ENCODE data around the gene ZNF385D.

ZNF385D gene

DNA sequence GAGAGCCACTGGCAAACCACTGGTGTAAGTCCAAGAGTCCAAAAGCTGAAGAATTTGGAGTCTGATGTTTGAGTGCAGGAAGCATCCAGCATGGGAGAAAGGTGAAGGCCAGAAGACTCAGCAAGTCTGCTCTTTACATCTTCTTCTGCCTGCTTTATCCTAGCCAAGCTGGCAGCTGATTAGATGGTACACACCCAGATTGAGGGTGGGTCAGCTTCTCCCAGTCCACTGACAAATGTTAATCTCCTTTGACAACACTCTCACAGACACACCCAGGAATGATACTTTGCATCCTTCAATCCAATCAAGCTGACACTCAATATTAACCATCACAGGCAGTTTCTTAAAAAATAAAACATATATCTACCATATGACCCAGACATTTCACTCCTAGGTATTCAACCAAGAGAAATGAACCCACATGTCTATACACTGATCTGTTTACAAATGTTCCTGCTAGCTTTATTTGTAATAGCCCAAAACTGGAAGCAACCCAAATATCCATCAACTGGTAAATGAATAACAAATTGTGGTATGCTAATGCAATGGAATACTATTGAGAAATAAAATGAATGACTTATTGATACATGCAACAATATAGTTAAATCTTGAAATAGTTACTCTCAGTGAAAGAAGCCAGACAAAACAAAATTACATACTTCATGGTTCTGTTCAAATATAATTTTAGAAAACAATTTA, 373.8 kb downstream of the ZNF385D start:
- no peak for DNase-seq (ENCODE audit: low read depth in 1 of 2, low spot score in 1 of 2)
- in situ Hi-C loops (cut with HindIII; ENCODE audit: low pct_unique_long_range_greater_than_20kb, low sequenced_read_pairs): no loop called here
- TF ChIP-seq JUND (IDR thresholded peaks at IDR 0.05; ENCODE audit: low read depth): no peak

DNA sequence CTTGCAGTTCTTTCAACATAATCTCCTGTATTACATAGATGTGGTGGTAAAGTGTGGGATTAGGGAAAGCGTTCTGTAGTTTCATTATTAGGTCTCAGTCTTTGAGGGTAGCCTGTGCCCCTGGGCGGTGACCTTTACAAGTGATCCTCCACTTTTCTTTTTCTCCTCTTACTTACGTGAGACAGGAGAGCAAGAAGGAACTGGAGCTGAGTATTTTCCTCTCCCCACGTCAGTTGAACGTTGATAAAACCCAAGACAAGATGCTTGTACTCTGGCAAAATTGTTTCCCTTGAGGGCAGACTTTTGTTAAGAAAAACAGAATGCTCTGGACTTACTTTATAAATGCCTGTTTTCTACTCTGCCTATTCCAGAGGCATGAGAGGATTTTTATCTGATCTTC, 378.7 kb downstream of the ZNF385D start:
- no peak for TF ChIP-seq JUND (IDR thresholded peaks at IDR 0.05; ENCODE audit: low read depth)
- in situ Hi-C loops (cut with HindIII; ENCODE audit: low pct_unique_long_range_greater_than_20kb, low sequenced_read_pairs): no loop called here

More for the DNA sequence above, 378.7 kb downstream of the ZNF385D start:
- no peak for DNase-seq (ENCODE audit: low read depth in 1 of 2, low spot score in 1 of 2)
